Panc1 (cell line): ENCODE results near the gene OPHN1. TPM values are rescaled to one million over a fixed set of nuclear protein-coding genes. Genes with fewer than 3 reads are reported as not detected.
A peak's percentile ranks its signal among the peaks of the same experiment; 100 is the strongest.

Experiments
- ATAC-seq: fragments of 200-7000 bp; cut with Tn5 transposase; 2 replicates; pipeline ENCODE4 v1.9.1; 2020; ENCODE audit warnings: mild to moderate bottlenecking, moderate library complexity
- BruUV-seq: library from RNA; stranded (reverse); fragments of 400-500 nt; replicated peaks from 2 replicates; lab custom pipeline; 2021; lab: Mats Ljungman, UMichigan
- CTCF ChIA-PET: fragments of 300-600 bp; sonication (Branson Sonifier 250); formaldehyde crosslinking; loops from one replicate; lab custom pipeline; 2022; ENCODE audit warnings: antibody characterized with exemption; lab: Charles Lee
- POLR2A ChIA-PET: fragments of 300-600 bp; sonication (Branson Sonifier 250); formaldehyde crosslinking; loops from one replicate; lab custom pipeline; 2022; ENCODE audit warnings: antibody characterized with exemption; lab: Charles Lee
- DNase-seq: peaks from one replicate; pipeline ENCODE4 v3.0.0-alpha.2; 2010; ENCODE audit warnings: low read depth, low spot score
- H3K27ac ChIP-seq: 2 replicates; pipeline ENCODE4 v1.5.1; 2011; ENCODE audit warnings: mild to moderate bottlenecking, low read length, inconsistent platforms
- H3K27me3 ChIP-seq: fragments of 200-500 bp; sonication (Bioruptor generic); 2 replicates; pipeline ENCODE4 v1.6.0; 2014; ENCODE audit warnings: low read length, inconsistent platforms; ENCODE audit not compliant: control insufficient read depth, insufficient read depth
- H3K36me3 ChIP-seq: fragments of 200-500 bp; sonication (Bioruptor generic); 2 replicates; pipeline ENCODE4 v1.5.1; 2014; ENCODE audit warnings: inconsistent platforms, mild to moderate bottlenecking, low read length, moderate library complexity; ENCODE audit not compliant: control insufficient read depth, insufficient read depth
- H3K4me1 ChIP-seq: 2 replicates; pipeline ENCODE4 v1.5.1; 2011; ENCODE audit warnings: inconsistent platforms, mild to moderate bottlenecking, low read length, moderate library complexity; ENCODE audit not compliant: control insufficient read depth, insufficient read depth
- H3K4me3 ChIP-seq, 2 experiments: 2 replicates each; pipeline ENCODE4 v1.5.1; 2011 to 2012; ENCODE audit warnings: low read depth in 2 of 2, low read length in 2 of 2, mild to moderate bottlenecking in 2 of 2, inconsistent platforms in 1 of 2, moderate library complexity in 1 of 2
- H3K9me3 ChIP-seq: fragments of 200-500 bp; sonication (Bioruptor generic); 2 replicates; pipeline ENCODE4 v1.5.1; 2014; ENCODE audit warnings: low read depth, mild to moderate bottlenecking, inconsistent platforms, low read length, moderate library complexity; ENCODE audit not compliant: control insufficient read depth, insufficient read depth
- CTCF ChIP-seq: fragments of 450-650 bp; IDR thresholded peaks from 2 replicates; pipeline ENCODE4 v1.5.1; 2017; ENCODE audit warnings: mild to moderate bottlenecking
- POLR2AphosphoS5 ChIP-seq: IDR thresholded peaks from 2 replicates; pipeline ENCODE4 v1.6.1; 2012; ENCODE audit warnings: mild to moderate bottlenecking, low read depth, low read length, moderate library complexity
- REST ChIP-seq, 2 experiments: IDR thresholded peaks; 2 replicates each; pipeline ENCODE4 v1.6.1; 2011 to 2012; ENCODE audit warnings: low read depth in 2 of 2, control low read depth in 1 of 2, low read length in 1 of 2, mild to moderate bottlenecking in 1 of 2, moderate library complexity in 1 of 2; ENCODE audit not compliant: insufficient read depth in 1 of 2
- SIN3A ChIP-seq: IDR thresholded peaks from 2 replicates; pipeline ENCODE4 v1.6.1; 2012; ENCODE audit warnings: low read depth, mild to moderate bottlenecking, low read length, moderate library complexity, borderline replicate concordance; ENCODE audit not compliant: insufficient read depth
- TCF7L2 ChIP-seq: IDR thresholded peaks from 2 replicates; pipeline ENCODE4 v1.6.1; 2011; ENCODE audit warnings: mild to moderate bottlenecking, low read depth, low read length, inconsistent platforms
- in situ Hi-C: cut with HindIII; loops from 2 replicates; pipeline ENCODE4 v1.10.0; 2016; ENCODE audit warnings: low sequenced_read_pairs, low pct_unique_long_range_greater_than_20kb
- intact Hi-C: fragments of 100-400 bp; cut with micrococcal nuclease; formaldehyde crosslinking; loops from one replicate; pipeline ENCODE4 v1.10.0; 2022; ENCODE audit not compliant: unreplicated experiment
- total RNA-seq: library from RNA; stranded (reverse); gene quantifications from one replicate; pipeline ENCODE4 v1.2.1, GENCODE V29; 2021; ENCODE audit not compliant: unreplicated experiment

Gene OPHN1
- total RNA-seq, 1 experiment from 2014 or later = 8.8 TPM

- TSS peak; percentile 68 for BruUV-seq
- H3K4me1 ChIP-seq = peaks cover 23% of the 10 kb centered on the region
- in situ Hi-C loops = no loop called here
- TF ChIP-seq CTCF (no peak), POLR2AphosphoS5 (no peak), SIN3A (no peak), REST (IDR thresholded peaks at IDR 0.05; ENCODE audit: insufficient read depth in 1 of 2, low read depth in 2 of 2, low read length in 1 of 2) (no peak), TCF7L2 (no peak)
- H3K27ac ChIP-seq = peak overlapping the region; percentile 90
- no peaks in the 10 kb centered on the region; the same call in 1 of the 2 replicates for H3K36me3 ChIP-seq
- DNase-seq (no peak), ATAC-seq (0 out of 2 replicates have a peak, but pooled peaks have one; percentile 6)
- ChIA-PET CTCF (interaction anchor here (0.7 to 0.9 kb wide), 2 partner anchors 12 to 236 kb away, joined by 3 read pairs; no protein-coding TSS in a partner anchor), POLR2A (no interaction called here)
- intact Hi-C loops = no loop called here
- no peaks in the 10 kb centered on the region for H3K9me3 ChIP-seq
- H3K27me3 ChIP-seq = no peaks in the 10 kb centered on the region
- peak overlapping the region; percentile 71 to 82 for H3K4me3 ChIP-seq
Observed at GRCh38 chrX:68432648-68433047, 647 bp downstream of the OPHN1 start.

GRCh38 chrX:68431836-68432235 is 1.5 kb downstream of the OPHN1 start:
- Histone ChIP-seq H3K4me1 (peaks cover 23% of the 10 kb centered on the region), H3K27ac (peak overlapping the region; percentile 90), H3K27me3 (no peaks in the 10 kb centered on the region), H3K36me3 (no peaks in the 10 kb centered on the region; the same call in 1 of the 2 replicates), H3K9me3 (no peaks in the 10 kb centered on the region), H3K4me3 (peak overlapping the region; percentile 71 to 82)
- BruUV-seq = no TSS peak
- POLR2A ChIA-PET = no interaction called here
- intact Hi-C loops = no loop called here
- CTCF ChIA-PET = interaction anchor here (0.9 kb wide), 1 partner anchor 235 kb away, joined by 3 read pairs; no protein-coding TSS in a partner anchor
- TF ChIP-seq REST (IDR thresholded peaks at IDR 0.05; ENCODE audit: insufficient read depth in 1 of 2, low read depth in 2 of 2, low read length in 1 of 2) (no peak), CTCF (no peak), SIN3A (no peak), POLR2AphosphoS5 (no peak), TCF7L2 (no peak)
- DNase-seq = no peak
- ATAC-seq = no peak
- in situ Hi-C loops = no loop called here
